CD4-positive, alpha-beta T cell treated with Interleukin-6 at 100 ng/mL for 8 hours (primary cell): ENCODE measurements around the gene ALAD.
"Not testable (repeated sequence)": the region's sequence is repeated elsewhere in the genome, so short reads cannot be mapped to it uniquely, and the experiment has no call there.

Experiments used
- DNase-seq: peaks from one replicate; pipeline ENCODE4 v3.0.0-alpha.2; 2020; ENCODE audit warnings: mixed read lengths, low spot score

Gene ALAD

DNA sequence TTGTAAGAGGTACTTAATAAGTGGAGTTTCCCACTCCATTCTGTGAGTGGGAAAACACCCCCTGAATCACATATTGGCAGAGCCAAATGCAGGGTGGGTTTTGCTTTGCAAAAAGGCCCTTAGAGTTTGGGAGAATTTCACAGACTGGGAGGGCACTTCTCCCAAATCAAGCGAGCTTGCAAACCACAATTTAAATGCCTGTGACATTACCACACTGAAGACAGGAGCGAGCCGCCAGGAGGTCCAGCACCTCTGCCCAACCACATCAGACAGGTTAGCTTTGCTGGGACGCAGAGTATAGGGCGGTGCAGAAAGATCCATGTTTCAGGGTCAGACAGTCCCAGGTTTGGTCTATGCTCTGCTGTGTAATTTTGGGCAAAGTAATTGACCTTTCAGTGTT is 2.3 kb downstream of the ALAD start:
- no peak for DNase-seq

GRCh38 chr9:113397203-113397631 is 3.9 kb downstream of the ALAD start:
- no peak for DNase-seq

DNA sequence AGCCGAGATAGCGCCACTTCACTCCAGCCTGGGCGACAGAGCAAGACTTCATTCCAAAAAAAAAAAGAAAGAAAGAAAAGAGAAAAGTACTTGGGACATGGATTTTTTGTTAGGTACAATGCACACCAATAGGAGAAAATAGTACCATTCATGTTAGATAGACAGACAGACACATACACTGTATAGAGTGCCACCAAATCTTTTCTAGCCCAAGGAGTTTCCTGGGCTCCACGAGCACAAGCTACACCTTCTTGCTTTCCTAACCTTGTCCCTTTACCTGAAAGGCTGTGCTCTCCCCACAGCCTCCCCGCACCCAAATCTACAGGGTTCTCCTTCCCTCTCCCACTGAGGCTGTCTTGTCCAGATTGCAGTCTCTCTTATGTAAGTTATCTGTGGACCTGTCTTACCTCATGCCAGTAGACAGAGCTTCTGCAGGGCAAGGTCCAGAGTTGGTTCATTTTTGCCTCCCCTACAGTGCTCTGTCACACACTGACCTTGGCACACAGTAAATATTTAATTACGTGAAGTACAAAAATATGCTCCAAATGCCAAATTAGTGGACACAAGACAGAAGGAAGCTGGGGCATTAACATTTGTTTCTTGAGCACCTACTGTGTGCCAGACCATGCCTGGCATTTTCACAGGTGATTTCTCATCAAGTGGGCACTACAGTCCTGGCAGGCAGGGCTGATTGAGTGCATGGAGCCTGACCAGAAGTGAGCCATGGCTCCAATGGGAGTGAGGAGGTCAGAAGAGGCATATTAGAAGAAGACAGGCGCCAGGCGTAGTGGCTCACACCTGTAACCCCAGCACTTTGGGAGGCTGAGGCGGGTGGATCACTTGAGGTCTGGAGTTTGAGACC is 5.9 kb downstream of the ALAD start:
- DNase-seq = no peak

- DNase-seq = no peak
These were observed 7.8 kb downstream of the ALAD start for GRCh38 chr9:113393281-113393680.

DNA sequence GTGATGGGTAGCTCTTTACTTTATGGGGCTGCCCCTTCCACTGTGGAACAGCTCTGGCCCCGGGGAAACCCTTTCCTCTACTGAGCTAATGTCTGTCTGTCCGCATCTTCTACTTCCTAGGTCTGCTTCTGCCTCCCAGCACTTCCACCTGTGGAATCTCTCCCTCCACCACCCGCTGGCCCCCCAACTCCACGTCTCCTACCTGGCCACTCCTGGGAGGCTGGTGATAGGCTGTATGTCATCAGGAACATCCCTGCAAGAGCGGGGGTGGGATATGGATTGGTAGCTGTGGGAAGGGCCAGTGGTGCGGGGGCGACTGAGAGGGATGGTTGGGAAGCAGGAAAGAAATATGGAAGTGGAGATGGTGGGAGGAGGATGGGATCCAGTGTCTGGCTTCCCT is 9.2 kb downstream of the ALAD start:
- no peak for DNase-seq

DNA sequence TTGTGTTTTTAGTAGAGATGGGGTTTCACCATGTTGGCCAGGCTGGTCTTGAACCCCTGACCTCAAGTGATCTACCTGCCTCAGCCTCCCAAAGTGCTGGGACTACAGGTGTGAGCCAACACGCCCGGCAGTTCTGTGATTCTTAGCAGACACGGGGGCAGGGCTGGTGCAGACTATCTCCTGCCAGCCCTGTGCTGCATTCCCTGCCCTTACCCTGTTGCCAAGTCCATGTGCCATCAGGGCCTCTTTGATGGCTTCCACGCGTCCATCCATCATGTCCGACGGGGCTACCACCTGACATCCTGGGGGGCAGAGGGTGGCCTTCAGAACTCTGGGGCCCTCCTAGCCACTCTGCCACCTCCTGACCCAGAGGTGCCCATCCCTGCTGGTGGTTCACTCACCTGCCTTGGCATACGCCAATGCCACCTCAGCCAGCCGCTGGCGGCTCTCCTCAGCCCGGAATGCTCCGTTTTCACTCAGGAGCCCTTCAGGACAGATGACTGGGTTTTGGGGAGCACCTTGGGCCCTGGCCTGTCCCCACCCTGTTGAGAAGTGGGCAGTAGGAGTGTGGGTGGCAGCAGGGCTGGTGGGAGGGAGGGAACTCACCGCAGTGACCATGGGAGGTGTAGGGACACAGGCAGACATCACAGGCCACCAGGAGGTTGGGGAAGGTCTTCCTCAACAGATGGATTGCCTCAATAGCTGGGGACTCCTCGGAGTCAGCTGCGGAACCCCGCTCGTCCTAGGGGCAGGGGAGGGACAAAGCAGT is 10.7 kb downstream of the ALAD start:
- no peak for DNase-seq

DNA sequence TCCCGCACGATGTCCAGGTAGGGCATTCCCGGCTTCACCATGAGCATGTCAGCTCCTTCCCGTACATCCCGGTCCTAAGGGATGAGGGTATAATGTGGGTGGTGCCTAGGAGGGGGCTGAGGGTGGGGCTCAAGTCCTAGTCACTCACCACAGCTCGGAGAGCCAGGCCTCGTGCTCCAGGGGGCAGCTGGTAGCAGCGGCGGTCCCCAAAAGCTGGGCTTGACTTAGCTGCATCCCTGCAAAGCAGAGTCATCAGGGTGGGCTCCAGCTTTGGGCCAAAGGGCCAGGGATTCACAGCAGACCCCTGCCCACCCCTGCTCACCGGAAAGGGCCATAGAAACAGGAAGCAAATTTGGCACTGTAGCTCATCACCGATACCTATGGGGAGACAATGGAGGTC is 11.6 kb downstream of the ALAD start:
- no peak for DNase-seq

- no peak for DNase-seq
These were observed 12.3 kb downstream of the ALAD start for GRCh38 chr9:113388833-113389232.

GRCh38 chr9:113387560-113388230 is 13.4 kb downstream of the ALAD start:
- DNase-seq = no peak

- DNase-seq = no peak
These were observed 14.3 kb downstream of the ALAD start for GRCh38 chr9:113386571-113387393.

DNA sequence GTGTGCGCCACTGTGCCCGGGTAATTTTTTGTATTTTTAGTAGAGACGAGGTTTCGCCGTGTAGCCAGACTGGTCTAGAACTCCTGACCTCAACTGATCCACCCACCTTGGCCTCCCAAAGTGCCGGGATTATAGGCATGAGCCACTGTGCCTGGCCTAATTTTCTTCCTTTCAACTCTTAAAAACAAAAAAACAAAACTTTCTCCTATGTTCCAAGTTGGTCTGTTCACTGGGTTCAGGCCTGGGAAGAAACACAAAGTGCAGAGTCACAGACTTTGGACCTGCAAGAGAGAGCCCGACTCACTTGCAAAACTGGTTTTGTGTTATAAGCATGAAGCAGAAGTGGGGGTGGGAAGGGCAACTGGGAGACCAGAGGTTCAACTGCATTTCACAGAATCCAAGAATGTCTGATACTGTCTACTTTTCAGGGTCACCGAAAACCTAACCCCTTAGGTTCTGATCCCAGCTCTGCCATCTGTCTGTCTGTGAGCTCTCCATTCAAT is 19.1 kb downstream of the ALAD start:
- DNase-seq = no peak

DNA sequence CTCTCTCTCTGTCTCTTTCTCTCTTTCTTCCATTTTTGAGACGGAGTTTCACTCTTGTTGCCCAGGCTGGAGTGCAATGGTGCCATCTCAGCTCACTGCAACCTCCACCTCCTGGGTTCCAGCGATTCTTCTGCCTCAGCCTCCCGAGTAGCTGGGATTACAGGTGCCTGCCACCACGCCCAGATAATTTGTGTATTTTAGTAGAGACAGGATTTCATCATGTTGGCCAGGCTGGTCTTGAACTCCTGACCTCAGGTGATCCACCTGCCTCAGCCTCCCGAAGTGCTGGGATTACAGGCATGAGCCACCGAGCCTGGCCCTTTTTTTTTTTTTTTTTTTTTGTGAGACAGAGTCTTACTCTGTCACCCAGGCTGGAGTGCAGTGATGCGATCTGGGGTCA is 19.6 kb downstream of the ALAD start:
- not testable (repeated sequence) for DNase-seq

DNA sequence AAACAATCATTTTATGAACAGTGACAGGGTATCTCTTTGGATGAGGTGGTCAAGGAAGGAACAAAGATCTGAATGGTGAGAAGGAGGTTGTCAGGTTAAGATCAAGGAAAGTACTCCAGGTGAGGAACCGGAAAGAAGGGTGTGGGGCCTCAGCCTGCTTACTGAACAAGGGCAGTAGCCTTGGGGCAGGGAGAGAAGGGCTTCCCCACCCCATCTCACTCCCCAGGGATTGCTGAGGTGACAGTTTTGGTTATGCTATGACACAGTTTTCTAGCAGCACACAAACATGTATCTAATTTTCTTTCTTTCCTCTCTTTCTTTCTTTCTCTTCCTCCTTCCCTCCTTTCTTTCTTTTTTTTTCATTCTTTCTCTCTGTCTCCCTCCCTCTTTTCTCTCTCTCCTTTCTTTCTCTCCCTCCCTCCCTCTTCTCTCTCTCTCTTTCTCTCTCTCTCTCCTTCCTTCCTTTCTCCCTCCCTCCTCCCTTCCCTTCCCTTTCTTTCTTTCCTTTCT is 20.2 kb downstream of the ALAD start:
- no peak for DNase-seq

DNA sequence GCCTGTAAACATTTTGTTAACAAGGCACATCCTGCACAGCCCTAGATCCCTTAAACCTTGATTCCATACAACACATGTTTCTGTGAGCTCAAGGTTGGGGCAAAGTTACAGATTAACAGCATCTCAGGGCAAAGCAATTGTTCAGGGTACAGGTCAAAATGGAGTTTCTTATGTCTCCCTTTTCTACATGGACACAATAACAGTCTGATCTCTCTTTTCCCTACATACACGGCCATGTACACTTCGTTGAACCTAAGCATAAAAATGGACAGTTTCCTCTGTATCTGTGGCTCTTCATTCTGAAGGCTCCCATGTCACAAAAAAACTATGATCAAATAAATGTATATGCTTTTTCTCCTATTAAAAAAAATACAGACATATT is 21.3 kb downstream of the ALAD start:
- not testable (repeated sequence) for DNase-seq

DNA sequence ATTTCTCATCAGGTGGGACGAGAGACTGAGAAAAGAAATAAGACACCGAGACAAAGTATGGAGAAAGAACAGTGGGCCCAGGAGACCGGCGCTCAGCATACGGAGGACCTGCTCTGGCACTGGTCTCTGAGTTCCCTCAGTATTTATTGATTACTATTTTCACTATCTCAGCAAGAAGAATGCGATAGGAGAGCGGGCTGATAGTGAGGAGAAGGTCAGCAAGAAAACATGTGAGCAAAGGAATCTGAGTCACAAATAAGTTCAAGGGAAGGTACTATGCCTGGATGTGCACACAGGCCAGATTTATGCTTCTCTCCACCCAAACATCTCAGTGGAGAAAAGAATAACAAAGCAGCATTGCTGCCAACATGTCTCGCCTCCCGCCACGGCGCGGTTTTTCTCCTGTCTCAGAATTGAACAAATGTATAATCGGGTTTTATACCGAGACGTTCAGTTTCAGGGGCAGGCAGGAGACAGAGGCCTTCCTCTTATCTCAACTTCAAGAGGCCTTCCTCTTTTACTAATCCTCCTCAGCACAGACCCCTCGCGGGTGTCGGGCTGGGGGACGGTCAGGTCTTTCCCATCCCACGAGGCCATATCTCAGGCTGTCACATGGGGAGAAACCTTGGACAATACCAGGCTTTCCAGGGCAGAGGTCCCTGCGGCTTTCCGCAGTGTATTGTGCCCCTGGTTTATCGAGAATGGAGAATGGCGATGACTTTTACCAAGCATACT is 21.8 kb downstream of the ALAD start:
- not testable (repeated sequence) for DNase-seq

- peak; percentile 88 for DNase-seq
These were observed 24.2 kb downstream of the ALAD start, which contains the start of gene HDHD3 for GRCh38 chr9:113376634-113377567. TSS of gene HDHD3 (minus strand) at chr9:113376986. CDS start at chr9:113374354, 2,632 bp downstream.

- DNase-seq = no peak
These were observed 25.7 kb downstream of the ALAD start for GRCh38 chr9:113375057-113376023.

DNA sequence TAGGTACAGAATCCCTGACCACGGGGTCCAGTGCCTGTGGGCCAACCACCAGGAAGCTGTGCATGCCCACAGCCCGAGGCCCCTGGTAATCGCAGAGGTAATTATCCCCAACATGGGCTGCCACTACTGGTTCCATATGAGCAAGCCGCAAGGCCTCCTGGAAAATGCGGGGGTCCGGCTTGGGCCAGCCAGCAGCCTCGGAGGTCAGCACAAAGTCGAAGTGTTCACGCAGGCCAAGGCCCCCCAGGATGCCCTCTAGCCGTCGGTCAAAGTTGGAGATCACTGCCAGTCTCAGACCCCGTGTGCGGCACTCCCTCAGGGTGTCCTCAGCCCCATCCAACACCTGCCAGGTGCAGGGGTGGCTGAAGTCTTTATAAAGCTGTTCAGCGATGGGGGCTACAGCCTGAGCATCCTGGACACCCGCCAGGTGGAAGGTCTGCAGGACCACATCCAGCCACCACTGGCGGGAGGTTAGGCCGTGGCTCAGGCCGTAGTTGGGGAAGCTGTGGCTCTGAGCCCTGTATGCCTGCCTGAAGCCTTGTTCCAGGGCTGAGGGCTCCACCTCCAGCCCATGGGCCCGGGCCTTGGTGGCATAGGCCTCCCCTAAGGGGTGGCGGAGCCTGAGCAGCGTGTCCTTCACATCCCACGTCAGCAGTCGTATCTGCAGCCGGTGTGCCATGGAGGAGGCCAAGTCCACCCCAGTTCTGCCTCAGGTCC is 27.2 kb downstream of the ALAD start:
- DNase-seq = no peak
